Heart right ventricle (tissue), 16 donors: ENCODE measurements around the gene PWWP2A. TPM values are rescaled to one million over a fixed set of nuclear protein-coding genes. Genes with fewer than 3 reads are reported as not detected.
"Not testable (repeated sequence)": the region's sequence is repeated elsewhere in the genome, so short reads cannot be mapped to it uniquely, and the experiment has no call there.

Experiments
- ATAC-seq, 8 donors: fragments of 200-7000 bp; cut with Tn5 transposase; one replicate each; pipeline ENCODE4 v1.9.1; 2020; ENCODE audit warnings: mild to moderate bottlenecking in 8 of 8, moderate library complexity in 8 of 8, moderate number of reproducible peaks in 1 of 8
- DNase-seq, 2 donors: peaks; one replicate each; pipeline ENCODE4 v3.0.0-alpha.2; 2020
- H3K27ac ChIP-seq, 10 donors: fragments of 200-600 bp; sonication (generic) in 2 of 10; one replicate each; pipeline versions ENCODE4 v1.5.0 to v1.8.0; 2020 to 2022; ENCODE audit warnings: mild to moderate bottlenecking in 3 of 10
- H3K27me3 ChIP-seq, 7 donors: fragments of 200-600 bp; one replicate each; pipeline ENCODE4 v1.8.0; 2021 to 2022; ENCODE audit warnings: mild to moderate bottlenecking in 2 of 7
- H3K36me3 ChIP-seq, 9 donors: fragments of 200-600 bp; sonication (generic) in 1 of 9; one replicate each; pipeline versions ENCODE4 v1.5.0 to v1.8.0; 2020 to 2022; ENCODE audit warnings: mild to moderate bottlenecking in 2 of 9
- H3K4me1 ChIP-seq, 9 donors: fragments of 200-600 bp; sonication (generic) in 1 of 9; one replicate each; pipeline versions ENCODE4 v1.5.0 to v1.8.0; 2020 to 2022; ENCODE audit warnings: mild to moderate bottlenecking in 4 of 9
- H3K4me3 ChIP-seq, 10 donors: fragments of 200-600 bp; sonication (generic) in 2 of 10; one replicate each; pipeline versions ENCODE4 v1.5.0 to v1.8.0; 2020 to 2022; ENCODE audit warnings: mild to moderate bottlenecking in 7 of 10, moderate library complexity in 2 of 10
- H3K9me3 ChIP-seq, 11 donors: fragments of 200-600 bp in 10 of 11; sonication (generic) in 2 of 11; one replicate each; pipeline versions ENCODE4 v1.5.0 to v1.8.0; 2013 to 2022; ENCODE audit warnings: mild to moderate bottlenecking in 2 of 11, control low read depth in 1 of 11, moderate library complexity in 1 of 11
- CTCF ChIP-seq, 9 donors: fragments of 200-600 bp; sonication (generic) in 2 of 9; IDR thresholded peaks; one replicate each; pipeline versions ENCODE4 v1.5.0 to v1.8.0; 2021 to 2022; ENCODE audit warnings: antibody characterized with exemption in 9 of 9, mild to moderate bottlenecking in 5 of 9, moderate library complexity in 1 of 9
- WGBS, 2 donors: extraction: QIAGEN DNeasy Blood & Tissue Kit; methylation state at CpG; one replicate each; pipeline ENCODE4 v1.1.7; 2013; ENCODE audit warnings: inconsistent platforms in 1 of 2; 5-methylcytosine and 5-hydroxymethylcytosine counted together
- intact Hi-C, 10 donors: fragments of 100-400 bp; cut with DNase I; formaldehyde crosslinking; loops; one replicate each; pipeline versions ENCODE4 v1.11.1 to v1.14.2; 2022
- polyA plus RNA-seq, 2 donors: library from polyadenylated mRNA; stranded (reverse); fragments of 200-250 nt; gene quantifications; one replicate each; pipeline ENCODE4 v1.2.3, GENCODE V29; 2013
- total RNA-seq, 10 donors: library from RNA; stranded (reverse); fragmentation: NEBNext Ultra II Directional in 3 of 10; extraction: Animal tissue kit (Norgen Biotek cat#: 25700) in 3 of 10; gene quantifications; one replicate each; pipeline versions ENCODE4 v1.2.1 to v1.2.4, GENCODE V29; 2021 to 2023
- donor health status: Arrhythmogenic right ventricular cardiomyopathy.
- donor health status: ischemic (EF 13 %, LVEDD 7.1; RV severe dilation, severe dysfunction).
- donor health status: healthy with polysubstance abuse.
- donor health status: DM: no; HTN: yes; CAD: no.
- donor health status: DM: no; HTN: no; CAD: no.
- donor health status: ischemic (EF 25% LVEDD 6.9; RV normal size, moderate dysfunction).
- donor health status: ischemic (EF 25% LVEDD 5.7; RV mildly dilated, moderate dysfunction).
- donor health status: healthy.
- donor health status: DM: yes; HTN: yes; CAD: no.
- donor health status: Ischemic cardiomyopathy.
- donor health status: ischemic (EF 35%, LVEDD 5.7; RV mildly dilated, moderate dysfunction).
- donor health status: nonischemic (EF 11% LVEDD 7.7; RV severe dilation, severe dysfunction).
- donor health status: DM: yes; HTN: yes; CAD: no.
- donor health status: PGD.
- donor health status: ischemic (EF 29% LVEDD 5.4; RV normal size, mild dysfunction).
- donor health status: nonischemic (EF 23%, LVEDD 6.1; RV moderate dilation, normal function).

Gene PWWP2A
- total and polyA plus RNA-seq, 12 donors: 4.5 to 14.7 (median 12.0) TPM

- no peak overlapping the region for H3K27ac ChIP-seq
- H3K27me3 ChIP-seq: no peaks in the 10 kb centered on the region
- H3K36me3 ChIP-seq: no peaks in the 10 kb centered on the region
- H3K4me3 ChIP-seq: no peak overlapping the region
- ATAC-seq: no peak
- TF ChIP-seq CTCF (IDR thresholded peaks at IDR 0.05): no peak
- H3K4me1 ChIP-seq: peaks cover 0 to 2% (median 0%) of the 10 kb centered on the region in 9 donors
- WGBS, 2 donors: 87 to 96% methylated on average over 1 of the region's 1 CpG
- intact Hi-C loops: no loop called here
- no peaks in the 10 kb centered on the region for H3K9me3 ChIP-seq
- DNase-seq: no peak
Measured at GRCh38 chr5:160152287-160152686, 33.0 kb upstream of the PWWP2A start.

- peaks cover 0 to 10% (median 0%) of the 10 kb centered on the region in 9 donors for H3K4me1 ChIP-seq
- no peak for TF ChIP-seq CTCF (IDR thresholded peaks at IDR 0.05)
- WGBS, 2 donors: 94 to 100% methylated on average over 3 of the region's 3 CpGs
- no peak for ATAC-seq
- no peak for DNase-seq
- intact Hi-C loops: no loop called here
- no peaks in the 10 kb centered on the region for H3K27me3 ChIP-seq
- H3K4me3 ChIP-seq: no peak overlapping the region
- no peaks in the 10 kb centered on the region for H3K36me3 ChIP-seq
- H3K27ac ChIP-seq: no peak overlapping the region
- no peaks in the 10 kb centered on the region for H3K9me3 ChIP-seq
Measured at GRCh38 chr5:160151017-160151416, 31.8 kb upstream of the PWWP2A start.

GRCh38 chr5:160150381-160150780, 31.1 kb upstream of the PWWP2A start:
- H3K9me3 ChIP-seq: no peaks in the 10 kb centered on the region
- intact Hi-C loops: no loop called here
- H3K4me1 ChIP-seq: peaks cover 0 to 10% (median 0%) of the 10 kb centered on the region in 9 donors
- ATAC-seq: no peak
- WGBS, 2 donors: 82 to 85% methylated on average over 3 of the region's 3 CpGs
- H3K36me3 ChIP-seq: no peaks in the 10 kb centered on the region
- H3K4me3 ChIP-seq: no peak overlapping the region
- DNase-seq: no peak
- H3K27me3 ChIP-seq: no peaks in the 10 kb centered on the region
- TF ChIP-seq CTCF (IDR thresholded peaks at IDR 0.05): no peak
- no peak overlapping the region for H3K27ac ChIP-seq

GRCh38 chr5:160144436-160144835, 25.2 kb upstream of the PWWP2A start:
- ATAC-seq, intact Hi-C loops, H3K4me1 ChIP-seq, DNase-seq, H3K27ac ChIP-seq, H3K36me3 ChIP-seq, H3K4me3 ChIP-seq, H3K27me3 ChIP-seq, H3K9me3 ChIP-seq: not testable (repeated sequence)
- WGBS, 2 donors: 93 to 96% methylated on average over 7 of the region's 7 CpGs

GRCh38 chr5:160134332-160134731, 15.1 kb upstream of the PWWP2A start:
- Histone ChIP-seq H3K27ac (peak overlapping the region in 1 of 10 donors; percentile 21), H3K4me3 (no peak overlapping the region)
- intact Hi-C loops: no loop called here

More at GRCh38 chr5:160134332-160134731, 15.1 kb upstream of the PWWP2A start:
- DNase-seq (no peak), ATAC-seq (no peak)
- Histone ChIP-seq H3K27me3 (no peaks in the 10 kb centered on the region), H3K36me3 (no peaks in the 10 kb centered on the region), H3K4me1 (peaks cover 0 to 18% (median 5%) of the 10 kb centered on the region in 9 donors), H3K9me3 (no peaks in the 10 kb centered on the region)
- WGBS, 2 donors: 98 to 100% methylated on average over 1 of the region's 1 CpG
- no peak for TF ChIP-seq CTCF (IDR thresholded peaks at IDR 0.05)
